NOMO-1 (cell line): ENCODE measurements around the gene USP10.

Experiments
- DNase-seq, 2 experiments: peaks; one replicate each; lab custom pipeline; 2025; ENCODE audit not compliant: unreplicated experiment in 2 of 2; lab: John Stamatoyannopoulos, UW

USP10 gene

GRCh38 chr16:84795329-84796053, 95.7 kb downstream of the USP10 start:
- DNase-seq, result no peak

DNA sequence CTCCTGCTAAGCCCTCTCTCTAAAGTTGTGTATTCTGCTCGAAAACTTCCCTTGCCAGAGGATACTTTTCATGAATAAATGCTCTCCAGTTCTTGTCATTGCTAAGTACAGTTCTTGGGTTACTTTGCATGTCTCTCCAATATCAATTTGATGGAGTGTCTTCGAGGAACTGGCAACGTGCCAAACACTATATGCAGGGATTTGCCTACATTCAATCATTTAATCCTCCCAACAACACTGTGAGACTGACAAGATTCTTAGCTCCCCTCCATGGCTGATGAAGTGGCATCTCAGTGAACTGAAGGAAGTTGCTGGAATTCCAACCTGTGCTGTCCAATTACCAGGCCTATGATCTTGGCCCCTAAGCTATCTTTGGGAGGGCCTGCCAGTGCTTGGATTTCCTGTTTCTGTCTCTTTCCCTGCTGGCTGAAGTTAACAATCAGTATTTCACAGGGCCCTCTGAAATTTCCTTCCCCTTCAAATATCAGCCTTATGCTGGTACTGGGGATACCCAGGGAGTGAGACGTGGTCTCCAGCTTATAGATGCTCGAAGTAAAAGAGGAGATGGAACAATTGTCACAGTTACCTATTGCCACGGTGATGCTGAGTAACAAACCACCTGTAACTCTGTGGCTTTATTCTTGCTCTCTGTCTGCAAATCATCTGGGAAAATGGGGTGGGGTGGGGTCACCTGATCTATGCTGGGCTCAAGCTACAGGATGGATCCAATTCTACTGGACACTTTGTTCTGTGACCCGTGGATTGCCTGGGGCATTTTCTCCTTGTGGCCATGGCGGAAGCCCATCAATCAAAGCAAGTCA, 100.6 kb downstream of the USP10 start:
- no peak for DNase-seq

DNA sequence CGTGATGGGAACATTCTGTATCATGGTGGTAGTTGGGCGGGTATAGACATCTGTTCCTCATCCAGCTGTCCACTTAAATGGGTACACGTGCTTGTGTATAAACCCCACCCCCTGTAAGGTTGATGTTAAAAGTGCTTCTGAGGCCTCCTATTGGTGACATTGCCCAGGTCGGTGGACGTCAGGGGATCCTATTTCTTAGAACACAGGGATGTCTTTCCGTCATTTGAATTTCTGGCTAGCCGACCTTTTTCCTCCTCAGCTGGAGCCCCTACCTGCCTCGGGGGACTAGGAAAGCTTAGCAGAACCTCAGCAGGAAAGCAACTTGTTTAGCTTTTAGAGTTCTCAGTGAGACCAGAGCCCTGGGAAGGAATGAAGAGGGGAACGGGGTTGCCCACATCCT, 103.3 kb downstream of the USP10 start:
- no peak for DNase-seq

DNA sequence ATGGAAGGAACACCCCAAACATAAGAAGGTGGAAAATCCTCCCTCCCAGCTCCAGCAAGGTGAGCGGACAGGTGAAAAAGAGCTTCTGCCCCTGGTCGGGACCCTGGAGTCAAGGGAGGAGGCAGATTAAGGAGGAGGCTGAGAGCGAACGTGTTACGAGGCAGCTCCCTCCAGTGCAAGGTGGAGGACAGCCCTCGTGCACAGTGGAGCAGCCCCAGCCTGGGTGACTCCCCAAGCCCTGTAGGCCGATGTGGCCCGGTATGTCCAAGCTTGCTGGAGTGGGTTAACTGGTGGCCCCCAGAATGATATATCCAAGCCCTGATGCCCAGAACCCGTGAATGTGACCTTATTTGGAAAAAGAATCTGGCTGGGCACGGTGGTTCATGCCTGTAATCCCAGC, 104.5 kb downstream of the USP10 start:
- DNase-seq, result no peak

DNA sequence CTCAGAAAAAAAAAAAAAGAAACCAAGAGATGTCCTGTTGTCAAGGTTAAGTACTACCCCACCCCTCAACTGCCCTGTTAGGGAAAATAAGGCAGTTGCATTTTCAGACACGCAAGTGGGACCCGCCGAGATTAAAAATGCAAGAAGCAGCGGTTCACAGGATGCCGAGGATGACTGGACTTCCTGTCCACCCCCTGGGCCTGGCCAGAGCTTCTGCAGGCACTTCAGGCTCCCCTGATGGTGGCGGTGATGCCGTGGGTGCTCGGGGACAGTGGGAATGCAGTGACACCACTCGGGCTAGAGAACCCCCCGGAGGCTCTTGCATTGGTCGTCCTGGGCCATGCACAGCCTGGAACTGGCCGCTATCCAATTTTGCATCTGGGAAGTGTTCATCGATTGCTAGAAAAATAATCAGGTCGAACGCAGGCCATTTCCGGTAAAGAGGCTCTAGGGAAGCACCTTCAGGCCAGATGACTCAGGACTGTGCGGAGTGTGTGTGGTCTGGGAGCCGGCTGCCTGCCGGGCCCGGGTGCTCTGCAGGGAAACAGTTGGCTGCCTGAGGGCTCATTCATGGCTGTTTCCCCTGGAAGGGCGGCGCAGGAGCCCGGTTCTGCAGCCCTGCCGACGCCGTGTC, 106.6 kb downstream of the USP10 start:
- DNase-seq, result peak; percentile 97

DNA sequence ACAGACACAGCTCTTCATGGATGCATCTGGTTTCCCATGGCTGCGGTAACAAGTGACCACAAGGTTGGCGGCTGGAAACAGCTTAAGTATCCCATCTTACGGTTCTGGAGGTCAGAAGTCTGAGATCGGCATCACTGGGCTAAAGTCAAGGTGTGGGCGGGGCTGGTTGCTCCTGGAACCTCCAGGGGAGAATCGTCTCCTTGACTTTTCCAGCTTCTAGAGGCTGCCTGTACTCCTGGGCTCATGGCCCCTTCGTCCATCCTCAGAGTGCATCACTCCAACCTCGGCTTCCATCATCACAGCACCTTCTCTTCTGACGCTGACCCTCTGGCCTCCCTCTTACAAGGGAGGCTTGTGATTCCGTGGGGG, 107.1 kb downstream of the USP10 start:
- no peak for DNase-seq

DNA sequence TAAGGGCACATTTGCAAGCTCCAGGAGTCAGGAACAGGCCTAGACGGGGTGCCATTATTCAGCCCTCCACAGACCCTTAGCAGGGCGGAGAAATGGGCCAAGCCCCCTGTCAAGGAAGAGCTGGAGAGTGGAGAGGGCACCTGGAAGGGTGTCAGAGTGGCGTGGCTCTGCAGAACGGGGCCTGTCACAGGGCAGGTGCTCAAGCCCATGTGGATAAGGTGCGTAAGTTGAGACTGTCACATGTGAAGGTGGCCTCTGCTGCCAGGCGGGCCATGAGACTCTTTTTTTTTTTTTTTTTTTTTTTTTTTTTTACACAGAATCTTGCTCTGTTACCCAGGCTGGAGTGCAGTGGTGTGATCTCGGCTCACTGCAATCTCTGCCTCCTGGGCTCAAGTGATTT, 108.0 kb downstream of the USP10 start:
- DNase-seq, result no peak

DNA sequence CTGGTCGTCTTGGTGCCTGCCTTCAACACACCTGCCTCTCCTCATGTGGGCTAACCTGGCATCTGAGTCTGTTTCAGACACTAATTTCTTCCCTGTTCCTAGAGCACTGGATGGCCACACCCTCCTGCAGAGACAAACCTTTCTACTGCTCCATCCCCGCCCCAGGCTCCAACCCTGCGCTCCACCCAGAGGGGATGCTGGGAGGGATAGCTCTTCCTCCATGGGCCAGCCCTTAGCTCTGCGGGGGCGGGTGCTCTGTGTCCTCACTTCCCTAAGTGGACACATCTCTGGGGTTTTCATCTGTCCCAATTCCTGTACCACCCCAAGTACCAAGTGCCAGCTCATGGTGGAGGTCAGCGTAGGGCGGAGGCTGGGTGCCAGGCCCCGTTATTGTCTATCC, 109.0 kb downstream of the USP10 start:
- DNase-seq, result no peak

- DNase-seq, result peak; percentile 91 to 97
Observed at GRCh38 chr16:84810518-84811273, 110.9 kb downstream of the USP10 start.

DNA sequence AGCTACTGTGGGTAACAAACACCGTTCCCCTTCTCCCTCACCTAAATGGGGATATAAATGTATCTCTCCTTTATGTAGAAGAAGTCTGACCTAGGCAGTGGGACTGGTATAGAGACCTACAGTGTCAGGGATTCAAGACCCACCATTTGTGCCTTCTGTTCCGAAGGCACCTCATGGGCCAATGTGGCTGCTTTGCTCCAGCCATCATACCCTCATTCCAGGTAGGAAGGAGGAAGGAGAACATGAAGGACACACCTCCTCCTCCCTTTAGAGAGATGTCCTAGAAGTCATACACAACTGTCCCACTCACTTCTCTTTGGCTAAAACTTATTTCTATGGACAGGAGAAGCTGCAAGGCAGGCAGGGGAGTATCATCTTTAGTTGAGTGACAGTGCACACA, 111.7 kb downstream of the USP10 start:
- no peak for DNase-seq

DNA sequence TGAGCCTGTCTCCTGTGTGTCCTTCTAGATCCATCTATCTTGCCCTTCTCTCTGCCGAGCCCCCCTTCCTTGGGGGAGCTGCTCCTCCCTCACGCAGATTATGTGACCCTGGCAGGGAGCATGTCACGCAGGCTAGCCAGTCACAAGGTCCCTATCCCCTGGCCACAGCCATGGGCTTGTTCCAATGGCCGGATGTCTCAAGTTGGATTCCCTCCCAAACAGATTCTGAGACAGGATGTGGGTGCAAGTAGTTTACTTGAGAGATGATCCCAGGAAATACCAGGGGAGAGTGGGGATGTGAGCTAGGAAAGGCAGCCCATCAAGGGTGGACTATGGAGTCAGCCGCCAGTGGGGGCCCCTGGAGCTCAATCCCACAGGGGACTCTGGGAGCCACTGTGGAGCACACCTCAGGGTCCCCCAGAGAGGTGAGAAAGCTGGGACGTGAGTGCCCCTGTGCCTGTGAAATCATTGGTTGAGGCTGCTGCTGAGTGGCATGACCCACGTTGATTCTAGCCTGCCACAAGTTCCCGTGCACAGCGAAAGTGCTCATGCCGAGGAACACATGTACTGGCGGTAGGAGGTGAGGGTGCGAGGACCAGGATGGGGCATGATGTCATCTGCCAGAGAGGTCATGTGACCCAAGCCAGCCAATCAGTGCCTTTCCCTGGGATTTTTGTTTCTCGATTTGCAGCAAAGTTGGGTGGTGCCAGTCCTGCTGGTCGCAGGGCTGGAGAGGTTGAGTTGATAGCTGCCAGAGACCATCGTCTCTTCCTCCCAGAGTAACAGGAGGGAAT, 113.5 kb downstream of the USP10 start:
- DNase-seq, result no peak

GRCh38 chr16:84815462-84815861, 115.7 kb downstream of the USP10 start:
- DNase-seq, result no peak

- DNase-seq, result no peak
Observed at GRCh38 chr16:84816023-84816422, 116.2 kb downstream of the USP10 start.

DNA sequence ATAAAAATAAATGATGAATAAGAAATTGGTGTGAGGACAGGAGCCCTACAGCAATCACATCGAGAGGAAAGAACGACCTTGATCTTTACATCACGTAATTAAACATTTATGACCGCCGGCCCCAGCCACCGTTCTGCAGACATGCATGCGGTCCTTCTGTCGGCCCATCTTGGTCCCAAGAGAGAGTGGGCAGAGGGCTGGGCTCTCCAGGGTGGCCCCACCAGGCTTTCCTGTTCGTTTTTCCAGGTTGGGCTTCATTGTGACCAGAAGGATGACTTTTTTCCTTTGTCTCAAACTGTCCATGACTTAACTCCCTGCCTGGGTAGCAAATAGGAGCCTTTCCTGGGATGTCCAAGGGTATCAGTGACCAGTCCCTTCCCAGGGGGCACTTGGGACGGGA, 116.7 kb downstream of the USP10 start:
- DNase-seq, result no peak

GRCh38 chr16:84817206-84817605, 117.4 kb downstream of the USP10 start:
- DNase-seq, result no peak

DNA sequence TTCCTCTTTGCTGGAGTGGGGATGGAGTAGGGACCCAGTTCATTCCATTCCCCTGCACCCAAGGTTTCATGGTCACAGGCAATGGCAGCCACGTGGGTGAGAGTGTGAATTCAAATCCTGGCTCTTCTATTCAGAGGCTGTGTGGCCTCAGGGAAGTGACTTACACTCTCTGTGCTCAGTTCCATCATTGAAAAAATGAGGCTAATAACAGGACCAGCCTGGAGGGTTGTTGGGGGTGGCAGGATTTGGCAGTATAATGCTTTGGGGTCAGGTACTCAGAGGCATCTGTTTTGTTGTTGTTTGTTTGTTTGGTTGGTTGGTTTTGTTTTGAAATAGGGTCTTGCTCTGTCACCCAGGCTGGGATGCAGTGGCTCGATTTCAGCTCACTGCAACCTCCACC, 117.8 kb downstream of the USP10 start:
- no peak for DNase-seq

- no peak for DNase-seq
Observed at GRCh38 chr16:84818133-84818532, 118.3 kb downstream of the USP10 start.

DNA sequence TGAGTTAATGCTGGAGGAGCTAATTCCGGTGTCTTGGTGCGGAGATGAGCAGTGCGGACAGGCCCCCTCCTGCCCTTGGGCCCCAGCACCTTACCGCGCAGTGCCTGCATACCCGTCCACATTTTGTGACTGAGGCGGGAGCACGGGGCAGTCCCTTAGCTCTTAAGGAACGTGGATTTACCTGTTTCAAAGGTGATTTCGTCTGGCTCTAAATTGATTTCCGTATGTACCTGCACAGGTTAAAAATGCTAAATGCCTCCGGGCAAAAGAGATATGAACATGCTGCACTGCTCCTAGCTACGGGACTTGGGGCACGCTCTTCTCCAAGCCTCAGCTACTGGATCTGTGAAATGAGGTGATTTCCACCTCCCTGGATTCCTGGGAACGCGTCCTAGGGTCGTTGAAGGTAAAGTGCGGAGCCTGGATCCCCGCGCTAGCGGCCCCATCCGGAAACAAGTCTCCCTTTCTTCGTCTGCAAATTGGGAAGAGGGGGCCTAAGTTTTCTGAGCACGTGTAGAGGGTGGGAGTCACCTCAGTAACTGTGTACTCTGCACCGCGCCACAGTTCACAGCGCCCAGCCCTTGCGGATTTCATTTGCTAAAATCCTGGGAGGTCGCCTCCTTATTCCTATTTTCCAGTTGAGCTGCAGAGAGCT, 119.3 kb downstream of the USP10 start:
- no peak for DNase-seq

DNA sequence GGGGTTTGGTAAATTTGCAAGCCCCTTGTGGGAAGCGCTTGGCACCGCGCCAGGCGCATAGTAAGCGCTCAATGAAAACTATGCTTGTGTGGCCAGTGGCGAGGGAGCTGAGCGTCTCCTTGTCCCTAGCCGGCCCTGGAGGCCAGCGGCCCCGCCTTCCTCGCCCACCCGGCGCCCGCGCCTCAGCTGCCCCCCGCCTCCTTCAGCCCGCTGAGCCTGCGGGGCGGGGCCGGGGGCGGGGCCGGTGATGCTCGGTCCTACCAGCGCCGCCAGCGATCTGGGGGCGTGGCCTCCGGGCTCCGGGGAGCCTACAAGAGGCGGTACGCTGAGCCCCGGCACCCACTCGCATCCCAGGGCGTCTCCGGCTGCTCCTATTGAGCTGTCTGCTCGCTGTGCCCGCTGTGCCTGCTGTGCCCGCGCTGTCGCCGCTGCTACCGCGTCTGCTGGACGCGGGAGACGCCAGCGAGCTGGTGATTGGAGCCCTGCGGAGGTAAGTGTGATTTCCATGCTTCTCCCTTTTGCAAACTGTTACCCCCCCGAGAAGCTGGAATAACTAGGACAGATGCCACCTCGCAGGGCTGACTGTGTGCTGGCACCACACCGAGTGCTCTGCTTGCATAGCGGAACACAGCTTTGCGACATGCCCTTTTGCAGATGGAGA, 120.0 kb downstream of the USP10 start, which contains the start of gene CRISPLD2:
CRISPLD2 (plus strand) TSS at position 342 of the 661 bp plus-strand sequence. CDS start 18,511 bp downstream, outside the sequence.
- DNase-seq, result peak; percentile 79 to 90
